GM06990 (cell line): ENCODE data around the gene CD300LF.

Experiments
- DNase-seq: peaks from one replicate; pipeline ENCODE4 v3.0.0-alpha.2; 2011; ENCODE audit not compliant: insufficient read length; ENCODE audit errors: extremely low read depth
- H3K27me3 ChIP-seq: replicated peaks from 2 replicates; pipeline ENCODE4 v1.6.0; 2011; ENCODE audit warnings: low read length; ENCODE audit not compliant: control insufficient read depth, insufficient read depth
- H3K36me3 ChIP-seq: 2 replicates; pipeline ENCODE4 v1.5.1; 2011; ENCODE audit warnings: low read length; ENCODE audit not compliant: control insufficient read depth, insufficient read depth
- H3K4me3 ChIP-seq: replicated peaks from 2 replicates; pipeline ENCODE4 v1.5.1; 2011; ENCODE audit warnings: low read depth, mild to moderate bottlenecking, control low read depth, low read length
- TF ChIP-seq, protein P1 (sequence below): IDR thresholded peaks from 2 replicates; pipeline ENCODE4 v1.5.1; 2011; ENCODE audit warnings: low read length, control low read depth, mild to moderate bottlenecking, inconsistent platforms; ENCODE audit not compliant: insufficient read depth, poor library complexity, severe bottlenecking

CD300LF gene

GRCh38 chr17:74755533-74755932 is 42.8 kb upstream of the CD300LF start:
- Histone ChIP-seq H3K36me3 (no peaks in the 10 kb centered on the region; the same call in 1 of the 2 replicates), H3K27me3 (no peaks in the 10 kb centered on the region), H3K4me3 (no peak overlapping the region)
- TF ChIP-seq, protein P1, sequence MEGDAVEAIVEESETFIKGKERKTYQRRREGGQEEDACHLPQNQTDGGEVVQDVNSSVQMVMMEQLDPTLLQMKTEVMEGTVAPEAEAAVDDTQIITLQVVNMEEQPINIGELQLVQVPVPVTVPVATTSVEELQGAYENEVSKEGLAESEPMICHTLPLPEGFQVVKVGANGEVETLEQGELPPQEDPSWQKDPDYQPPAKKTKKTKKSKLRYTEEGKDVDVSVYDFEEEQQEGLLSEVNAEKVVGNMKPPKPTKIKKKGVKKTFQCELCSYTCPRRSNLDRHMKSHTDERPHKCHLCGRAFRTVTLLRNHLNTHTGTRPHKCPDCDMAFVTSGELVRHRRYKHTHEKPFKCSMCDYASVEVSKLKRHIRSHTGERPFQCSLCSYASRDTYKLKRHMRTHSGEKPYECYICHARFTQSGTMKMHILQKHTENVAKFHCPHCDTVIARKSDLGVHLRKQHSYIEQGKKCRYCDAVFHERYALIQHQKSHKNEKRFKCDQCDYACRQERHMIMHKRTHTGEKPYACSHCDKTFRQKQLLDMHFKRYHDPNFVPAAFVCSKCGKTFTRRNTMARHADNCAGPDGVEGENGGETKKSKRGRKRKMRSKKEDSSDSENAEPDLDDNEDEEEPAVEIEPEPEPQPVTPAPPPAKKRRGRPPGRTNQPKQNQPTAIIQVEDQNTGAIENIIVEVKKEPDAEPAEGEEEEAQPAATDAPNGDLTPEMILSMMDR, result no peak
- DNase-seq, result no peak

DNA sequence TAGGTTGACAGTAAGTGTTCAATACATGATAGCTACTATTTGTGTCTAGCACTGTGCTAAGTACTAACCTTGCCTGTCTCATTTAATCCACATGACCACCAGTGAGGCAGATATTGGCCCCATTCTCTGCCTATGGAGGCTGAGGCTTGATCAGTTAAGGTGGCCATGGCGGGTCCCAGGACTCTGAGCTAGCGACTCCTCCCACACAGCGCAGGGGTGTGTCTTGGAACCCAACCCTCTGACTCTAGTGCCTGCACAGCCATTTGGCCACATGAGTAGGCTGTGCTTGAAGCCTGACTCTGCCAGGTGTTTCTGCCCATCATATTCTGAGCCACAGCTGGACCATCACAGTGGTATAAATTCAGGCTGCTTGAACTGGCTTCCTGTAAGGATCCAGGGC is 42.1 kb upstream of the CD300LF start:
- Histone ChIP-seq H3K27me3 (no peaks in the 10 kb centered on the region), H3K36me3 (no peaks in the 10 kb centered on the region; the same call in 1 of the 2 replicates), H3K4me3 (no peak overlapping the region)
- no peak for DNase-seq
- TF ChIP-seq, protein P1, result no peak

DNA sequence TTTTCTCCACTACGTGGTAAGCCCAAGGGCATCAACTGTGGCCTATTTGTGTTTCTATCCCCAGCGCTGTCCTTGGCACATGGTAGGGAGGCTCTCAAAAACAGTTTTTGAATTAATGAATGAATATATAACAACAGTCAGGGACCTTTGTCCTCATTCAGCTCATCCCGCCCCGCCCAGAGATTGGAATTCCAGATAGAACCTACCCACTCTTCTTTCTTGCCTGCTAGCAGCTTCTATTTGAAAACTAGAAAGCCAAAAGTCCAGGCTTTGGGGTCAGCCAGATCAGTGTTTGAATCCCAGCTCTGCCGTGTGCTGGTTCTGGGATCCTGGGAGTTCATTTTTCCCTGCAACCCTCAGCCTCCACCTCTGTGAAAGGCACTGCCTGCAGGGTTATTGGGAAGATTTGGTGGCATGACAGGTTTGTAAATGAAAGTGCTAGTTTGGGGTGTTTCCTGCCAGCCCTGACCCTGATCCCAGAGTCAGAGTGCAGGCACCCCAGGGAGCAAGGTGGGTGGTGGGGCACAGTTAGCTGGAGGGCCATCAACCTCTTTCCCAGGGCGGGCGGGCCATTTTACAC is 40.2 kb upstream of the CD300LF start:
- H3K4me3 ChIP-seq, result no peak overlapping the region
- H3K27me3 ChIP-seq, result no peaks in the 10 kb centered on the region
- TF ChIP-seq, protein P1, result no peak
- no peak for DNase-seq
- H3K36me3 ChIP-seq, result no peaks in the 10 kb centered on the region; the same call in 1 of the 2 replicates

DNA sequence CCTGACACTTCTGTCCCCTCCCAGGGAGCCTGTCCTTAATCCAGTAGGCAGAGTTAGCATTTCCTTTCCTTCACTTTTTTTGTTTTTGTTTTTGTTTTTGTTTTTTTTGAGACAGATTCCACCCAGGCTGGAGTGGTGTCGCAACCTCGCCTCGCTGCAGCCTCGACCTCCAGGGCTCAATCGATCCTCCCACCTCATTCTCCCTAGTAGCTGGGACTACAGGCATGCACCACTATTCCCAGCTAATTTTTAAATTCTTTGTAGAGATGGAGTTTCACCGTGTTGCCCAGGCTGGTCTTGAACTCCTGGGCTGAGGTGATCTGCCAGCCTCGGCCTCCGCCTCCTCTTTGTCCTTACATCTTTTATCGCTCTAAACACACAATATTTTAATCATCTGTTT is 39.7 kb upstream of the CD300LF start:
- Histone ChIP-seq H3K27me3 (no peaks in the 10 kb centered on the region), H3K36me3 (no peaks in the 10 kb centered on the region; the same call in 1 of the 2 replicates)
- TF ChIP-seq, protein P1, result no peak

DNA sequence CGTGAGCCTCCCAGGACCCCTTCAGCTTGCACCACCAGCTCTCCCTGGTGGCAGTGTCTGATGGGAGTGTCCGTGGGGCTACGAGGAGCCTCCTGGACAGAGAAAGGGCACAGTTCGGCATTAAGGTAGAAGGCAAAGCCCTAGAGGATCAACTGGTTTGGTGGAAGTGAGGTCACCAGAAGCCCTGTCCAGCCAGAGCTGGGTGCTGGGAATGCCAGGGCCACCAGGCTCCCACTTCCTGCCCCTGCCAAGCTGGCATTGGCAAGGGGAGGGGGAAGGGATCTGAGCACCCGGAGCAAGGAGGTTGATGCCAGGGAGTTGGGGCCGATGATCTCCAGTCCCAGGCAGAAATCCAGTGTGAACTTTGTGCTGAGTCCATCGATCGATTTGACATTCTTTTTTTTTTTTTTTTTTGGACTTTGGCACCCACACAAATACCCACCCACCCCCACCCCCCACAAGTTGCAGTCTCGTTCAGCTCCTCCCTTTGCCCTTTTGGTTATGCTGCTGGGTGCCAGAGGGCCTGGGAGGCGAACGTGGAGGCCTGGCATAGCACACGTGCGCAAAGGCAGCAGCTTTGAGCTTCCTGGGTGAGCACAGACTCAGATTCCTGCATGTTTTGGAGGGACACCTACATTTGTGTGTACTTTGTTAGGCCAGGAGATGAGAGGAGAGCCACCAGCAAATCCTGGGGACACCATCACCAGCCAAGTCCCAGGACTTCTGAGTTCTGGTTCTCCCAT is 37.8 kb upstream of the CD300LF start:
- peak overlapping the region; percentile 92 for H3K4me3 ChIP-seq
- no peaks in the 10 kb centered on the region; the same call in 1 of the 2 replicates for H3K36me3 ChIP-seq
- TF ChIP-seq, protein P1, result no peak
- no peaks in the 10 kb centered on the region for H3K27me3 ChIP-seq
- DNase-seq, result no peak

More for the DNA sequence above, 39.7 kb upstream of the CD300LF start:
- no peak overlapping the region for H3K4me3 ChIP-seq
- DNase-seq, result no peak
